Breast epithelium (tissue), 3 donors: ENCODE results near the gene UCN3.

Experiments
- POLR2A ChIP-seq: fragments of 450-650 bp; IDR thresholded peaks from one replicate; pipeline ENCODE4 v1.6.1; 2016; ENCODE audit warnings: antibody characterized with exemption, mild to moderate bottlenecking, moderate library complexity
- TF ChIP-seq, protein P1 (sequence below), 3 donors: fragments of 450-650 bp; IDR thresholded peaks; one replicate each; pipeline ENCODE4 v1.5.1; 2016 to 2017; ENCODE audit warnings: antibody characterized with exemption in 3 of 3, mild to moderate bottlenecking in 3 of 3, moderate library complexity in 3 of 3

- TF ChIP-seq, protein P1, sequence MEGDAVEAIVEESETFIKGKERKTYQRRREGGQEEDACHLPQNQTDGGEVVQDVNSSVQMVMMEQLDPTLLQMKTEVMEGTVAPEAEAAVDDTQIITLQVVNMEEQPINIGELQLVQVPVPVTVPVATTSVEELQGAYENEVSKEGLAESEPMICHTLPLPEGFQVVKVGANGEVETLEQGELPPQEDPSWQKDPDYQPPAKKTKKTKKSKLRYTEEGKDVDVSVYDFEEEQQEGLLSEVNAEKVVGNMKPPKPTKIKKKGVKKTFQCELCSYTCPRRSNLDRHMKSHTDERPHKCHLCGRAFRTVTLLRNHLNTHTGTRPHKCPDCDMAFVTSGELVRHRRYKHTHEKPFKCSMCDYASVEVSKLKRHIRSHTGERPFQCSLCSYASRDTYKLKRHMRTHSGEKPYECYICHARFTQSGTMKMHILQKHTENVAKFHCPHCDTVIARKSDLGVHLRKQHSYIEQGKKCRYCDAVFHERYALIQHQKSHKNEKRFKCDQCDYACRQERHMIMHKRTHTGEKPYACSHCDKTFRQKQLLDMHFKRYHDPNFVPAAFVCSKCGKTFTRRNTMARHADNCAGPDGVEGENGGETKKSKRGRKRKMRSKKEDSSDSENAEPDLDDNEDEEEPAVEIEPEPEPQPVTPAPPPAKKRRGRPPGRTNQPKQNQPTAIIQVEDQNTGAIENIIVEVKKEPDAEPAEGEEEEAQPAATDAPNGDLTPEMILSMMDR (IDR thresholded peaks at IDR 0.05) = no peak
- TF ChIP-seq POLR2A = no peak
Observed at GRCh38 chr10:5370493-5371352, 6.0 kb downstream of the UCN3 start.
